ENCODE results near the gene CDH11. TPM values are rescaled to one million over a fixed set of nuclear protein-coding genes. Genes with fewer than 3 reads are reported as not detected.

The CDH11 gene
- total RNA-seq, 2 experiments from 2014 or later = not detected

DNA sequence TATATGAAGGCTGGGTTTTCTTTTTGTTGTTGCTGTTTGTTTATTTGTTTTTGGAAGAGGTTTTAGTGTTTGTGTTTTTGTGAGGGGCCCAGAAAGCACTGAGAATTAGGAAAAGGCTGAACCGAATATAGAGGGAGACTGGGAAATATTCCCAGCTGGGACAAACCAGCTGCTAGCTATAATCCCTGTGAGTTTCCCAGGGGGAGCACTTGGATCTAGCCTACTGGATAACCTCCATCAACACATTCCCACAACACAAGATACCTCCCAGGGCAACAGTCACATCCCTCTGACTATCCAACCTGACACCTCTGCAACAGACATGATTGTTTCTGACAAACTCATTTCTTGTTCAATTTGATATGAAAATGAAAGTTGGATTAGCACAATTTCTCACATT lies 16.7 kb downstream of the CDH11 start:
- Mint-ChIP-seq H3K4me3 (no peak overlapping the region), H3K9me3 (peaks cover 2% of the 10 kb centered on the region), H3K27me3 (no peaks in the 10 kb centered on the region), H3K36me3 (no peaks in the 10 kb centered on the region), H3K4me1 (no peaks in the 10 kb centered on the region), H3K27ac (no peak overlapping the region)
- ATAC-seq (ENCODE audit: low read depth) (no peak), DNase-seq (no peak)
- POLR2A ChIA-PET = no interaction called here

DNA sequence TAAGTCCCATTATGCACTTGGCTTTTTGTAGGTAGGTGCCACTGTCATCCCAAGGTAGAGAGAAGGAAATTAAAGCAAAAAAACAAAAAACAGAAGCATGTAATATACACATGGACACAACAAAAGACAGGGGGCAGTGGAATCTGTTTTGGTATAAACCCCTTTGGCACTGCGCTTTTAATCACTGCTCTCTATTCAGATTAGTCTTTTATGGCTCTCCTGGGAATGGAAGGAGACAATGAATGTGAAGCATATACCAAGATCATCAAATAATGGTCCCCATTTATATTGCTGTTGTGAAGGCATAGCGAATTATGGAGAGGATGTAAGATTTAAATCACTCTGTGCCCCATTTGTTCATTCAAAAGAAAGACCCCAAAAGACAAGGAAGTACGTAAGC lies 17.4 kb downstream of the CDH11 start:
- H3K36me3 Mint-ChIP-seq = no peaks in the 10 kb centered on the region
- DNase-seq (no peak), ATAC-seq (ENCODE audit: low read depth) (no peak)
- no peaks in the 10 kb centered on the region for H3K4me1 Mint-ChIP-seq
- no peak overlapping the region for H3K27ac Mint-ChIP-seq
- H3K4me3 Mint-ChIP-seq = no peak overlapping the region
- H3K9me3 Mint-ChIP-seq = peaks cover 3% of the 10 kb centered on the region
- POLR2A ChIA-PET = no interaction called here
- no peaks in the 10 kb centered on the region for H3K27me3 Mint-ChIP-seq

DNA sequence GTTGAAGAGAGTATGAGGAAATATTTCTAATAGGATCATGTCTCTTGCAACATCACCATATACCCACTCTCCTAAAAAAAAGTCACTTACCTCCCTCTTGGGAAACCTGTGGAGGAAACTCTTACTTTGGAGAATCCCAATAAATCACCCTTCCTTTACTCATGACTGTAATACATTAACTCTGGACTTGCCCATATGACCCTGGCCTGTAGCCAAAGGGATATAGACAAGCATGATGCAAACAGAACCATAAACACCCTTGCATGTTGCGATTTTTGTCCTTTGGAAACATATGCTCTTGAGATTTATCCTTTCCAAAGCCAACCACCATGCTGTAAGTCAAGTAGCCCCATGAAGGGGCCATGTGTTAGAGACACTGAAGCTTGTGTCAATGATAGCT lies 19.5 kb downstream of the CDH11 start:
- DNase-seq (no peak), ATAC-seq (ENCODE audit: low read depth) (no peak)
- POLR2A ChIA-PET = no interaction called here
- no peaks in the 10 kb centered on the region for H3K36me3 Mint-ChIP-seq
- H3K4me1 Mint-ChIP-seq = no peaks in the 10 kb centered on the region
- no peaks in the 10 kb centered on the region for H3K27me3 Mint-ChIP-seq
- H3K27ac Mint-ChIP-seq = no peak overlapping the region
- H3K4me3 Mint-ChIP-seq = no peak overlapping the region
- H3K9me3 Mint-ChIP-seq = peaks cover 3% of the 10 kb centered on the region

DNA sequence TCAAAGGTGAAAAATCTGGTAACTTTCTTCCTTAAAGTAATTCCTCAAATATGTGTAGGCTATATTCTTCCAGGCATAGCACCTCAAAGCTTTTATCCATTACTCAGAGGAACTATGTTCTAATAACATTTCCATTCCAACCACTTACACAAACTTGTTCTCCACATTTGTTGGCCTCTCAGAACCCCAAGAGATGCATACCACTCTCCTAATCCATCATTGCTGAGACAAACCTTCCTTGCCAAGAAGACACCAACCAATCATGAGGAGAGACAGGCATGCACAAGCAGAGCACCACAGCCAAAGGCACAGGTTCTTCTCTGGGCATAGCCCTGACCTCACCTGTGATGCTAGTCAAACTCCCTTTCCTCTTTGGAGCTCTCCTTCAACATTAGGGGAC lies 20.9 kb downstream of the CDH11 start:
- Mint-ChIP-seq H3K4me3 (no peak overlapping the region), H3K27ac (no peak overlapping the region), H3K36me3 (no peaks in the 10 kb centered on the region), H3K27me3 (no peaks in the 10 kb centered on the region), H3K4me1 (no peaks in the 10 kb centered on the region), H3K9me3 (peaks cover 3% of the 10 kb centered on the region)
- DNase-seq (no peak), ATAC-seq (ENCODE audit: low read depth) (no peak)
- POLR2A ChIA-PET = no interaction called here

DNA sequence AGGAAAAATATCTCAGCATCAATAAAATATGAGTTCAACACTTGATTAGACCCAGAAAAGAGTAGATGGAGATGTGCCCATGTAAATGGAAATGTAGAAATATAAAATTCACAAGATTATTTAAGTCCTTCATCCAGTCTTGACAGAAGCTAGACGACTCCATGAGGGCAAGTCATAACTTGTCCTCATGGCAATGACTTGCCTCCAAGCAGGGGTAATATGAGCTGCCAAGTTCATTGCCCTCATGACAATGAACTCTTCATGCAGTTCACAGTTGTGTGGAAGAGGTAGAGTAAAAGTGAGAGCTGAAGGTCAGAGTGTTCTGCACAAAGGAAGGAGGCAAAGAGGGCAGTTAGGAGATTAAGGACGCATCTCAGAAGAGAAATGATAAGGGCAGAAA lies 22.3 kb downstream of the CDH11 start:
- no peaks in the 10 kb centered on the region for H3K4me1 Mint-ChIP-seq
- H3K4me3 Mint-ChIP-seq = no peak overlapping the region
- POLR2A ChIA-PET = no interaction called here
- no peaks in the 10 kb centered on the region for H3K27me3 Mint-ChIP-seq
- DNase-seq (no peak), ATAC-seq (ENCODE audit: low read depth) (no peak)
- H3K27ac Mint-ChIP-seq = no peak overlapping the region
- peaks cover 3% of the 10 kb centered on the region for H3K9me3 Mint-ChIP-seq
- no peaks in the 10 kb centered on the region for H3K36me3 Mint-ChIP-seq

DNA sequence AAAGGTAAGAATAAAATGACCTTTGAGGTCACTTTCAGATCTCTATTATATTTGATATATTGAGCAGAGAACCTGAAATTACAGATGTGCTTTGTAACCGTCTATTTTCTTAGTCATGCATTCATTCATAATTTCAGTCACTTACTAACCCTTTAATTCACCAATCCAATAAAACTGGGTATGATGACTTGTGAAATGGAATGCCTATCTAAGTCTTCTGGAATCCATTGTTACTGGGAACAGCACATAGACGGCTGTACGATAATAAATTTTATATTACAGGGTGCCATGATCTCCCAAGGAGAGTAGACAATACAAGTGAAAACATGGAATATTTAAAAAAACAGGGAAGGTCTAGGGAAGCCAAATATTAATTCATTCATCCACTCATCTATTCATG lies 22.9 kb downstream of the CDH11 start:
- Mint-ChIP-seq H3K4me3 (no peak overlapping the region), H3K36me3 (no peaks in the 10 kb centered on the region), H3K27ac (no peak overlapping the region), H3K9me3 (peaks cover 3% of the 10 kb centered on the region), H3K27me3 (no peaks in the 10 kb centered on the region), H3K4me1 (no peaks in the 10 kb centered on the region)
- no peak for ATAC-seq (ENCODE audit: low read depth)
- DNase-seq = no peak
- POLR2A ChIA-PET = no interaction called here

DNA sequence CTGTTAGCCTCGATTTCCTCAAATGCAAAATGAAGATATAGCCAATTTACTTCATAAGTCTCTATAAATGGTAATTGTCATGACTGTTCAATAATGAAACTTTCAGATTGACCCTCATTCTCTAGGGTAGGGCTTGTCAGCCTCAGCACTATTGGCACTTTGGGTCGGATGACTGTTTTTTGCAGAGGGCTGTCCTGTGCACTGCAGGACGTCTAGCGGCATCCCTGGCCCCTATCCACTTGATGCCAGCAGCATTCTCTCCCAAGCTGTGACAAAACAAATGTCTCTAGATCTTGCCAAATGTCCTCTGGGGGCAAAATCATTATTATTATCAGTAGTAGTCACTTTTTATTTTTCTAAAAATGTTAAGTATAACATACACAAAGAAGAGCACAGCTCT lies 24.6 kb downstream of the CDH11 start:
- no peak for DNase-seq
- peaks cover 3% of the 10 kb centered on the region for H3K9me3 Mint-ChIP-seq

DNA sequence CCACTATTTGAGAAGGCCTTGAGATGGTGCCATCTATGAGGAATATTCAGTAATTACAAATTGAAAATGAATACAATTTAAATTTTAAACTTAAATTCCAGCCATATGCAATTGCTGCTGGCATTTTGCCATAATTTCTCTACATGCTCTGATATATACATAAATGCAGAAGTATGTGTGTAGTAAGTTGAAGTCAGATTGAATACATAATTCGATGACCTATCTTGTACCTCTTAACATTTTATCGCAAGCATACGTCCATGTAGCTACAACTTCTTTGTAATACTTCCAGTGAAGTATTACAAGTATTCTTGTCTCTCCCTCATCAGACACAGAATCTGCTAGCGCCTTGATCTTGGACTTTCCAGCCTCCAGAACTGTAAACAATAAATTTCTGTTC lies 26.0 kb downstream of the CDH11 start:
- POLR2A ChIA-PET = no interaction called here
- DNase-seq (no peak), ATAC-seq (ENCODE audit: low read depth) (no peak)
- Mint-ChIP-seq H3K4me1 (no peaks in the 10 kb centered on the region), H3K27ac (no peak overlapping the region), H3K9me3 (peaks cover 2% of the 10 kb centered on the region), H3K4me3 (no peak overlapping the region), H3K27me3 (no peaks in the 10 kb centered on the region), H3K36me3 (no peaks in the 10 kb centered on the region)

More for the DNA sequence above, 24.6 kb downstream of the CDH11 start:
- H3K36me3 Mint-ChIP-seq = no peaks in the 10 kb centered on the region
- no peak for ATAC-seq (ENCODE audit: low read depth)
- POLR2A ChIA-PET = no interaction called here
- no peaks in the 10 kb centered on the region for H3K4me1 Mint-ChIP-seq
- H3K27ac Mint-ChIP-seq = no peak overlapping the region
- no peak overlapping the region for H3K4me3 Mint-ChIP-seq
- no peaks in the 10 kb centered on the region for H3K27me3 Mint-ChIP-seq

DNA sequence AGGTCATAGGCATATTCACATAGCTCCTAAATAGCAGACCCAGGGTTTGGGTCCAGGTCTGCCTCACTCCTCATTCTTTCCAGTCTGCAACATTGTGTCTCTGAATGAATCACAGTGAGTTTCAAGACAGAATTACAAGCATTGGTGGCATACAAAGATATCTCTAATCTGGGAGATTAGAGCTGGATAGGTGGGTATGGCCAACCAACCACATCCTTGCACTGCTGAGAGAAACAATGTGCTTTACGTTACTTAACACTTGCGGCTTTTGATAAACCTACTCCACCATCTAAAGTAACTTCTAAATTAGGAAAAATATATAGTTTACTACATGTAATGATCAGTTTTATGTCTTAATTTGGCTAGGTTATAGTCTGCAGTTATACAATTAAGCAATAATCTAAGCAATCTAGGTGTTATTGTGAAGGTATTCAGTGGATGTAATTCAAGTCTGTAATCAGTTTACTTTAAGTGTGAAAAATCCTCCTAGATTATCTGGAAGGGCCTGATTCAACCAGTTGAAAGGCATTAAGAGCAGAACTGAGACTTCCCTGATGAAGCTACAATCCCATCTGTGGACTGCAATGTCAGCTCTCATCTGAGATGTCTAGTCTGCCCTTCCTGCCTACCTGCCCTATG lies 26.7 kb downstream of the CDH11 start:
- no peaks in the 10 kb centered on the region for H3K36me3 Mint-ChIP-seq
- POLR2A ChIA-PET = no interaction called here
- peaks cover 2% of the 10 kb centered on the region for H3K9me3 Mint-ChIP-seq
- no peak overlapping the region for H3K27ac Mint-ChIP-seq
- DNase-seq (no peak), ATAC-seq (ENCODE audit: low read depth) (no peak)
- no peaks in the 10 kb centered on the region for H3K4me1 Mint-ChIP-seq
- H3K4me3 Mint-ChIP-seq = no peak overlapping the region
- H3K27me3 Mint-ChIP-seq = no peaks in the 10 kb centered on the region

DNA sequence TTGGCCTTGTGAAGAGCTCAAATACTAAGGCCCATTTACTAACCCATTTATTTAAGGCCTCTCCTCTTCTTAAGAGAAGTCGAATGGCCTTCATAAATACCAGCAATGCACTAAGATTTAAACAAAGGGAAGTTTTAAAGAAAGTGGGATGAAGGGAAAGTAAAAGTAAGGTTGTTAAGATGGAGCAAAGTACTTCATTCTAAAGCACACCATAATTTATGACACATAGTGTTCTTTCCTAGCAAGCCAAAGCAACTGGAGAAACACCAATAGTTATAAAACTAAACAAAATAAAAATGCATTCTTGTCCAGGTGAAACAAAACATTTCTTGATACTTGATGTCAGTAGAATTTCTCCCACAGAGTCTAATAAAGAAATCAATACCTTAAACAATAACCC lies 27.9 kb downstream of the CDH11 start:
- DNase-seq (no peak), ATAC-seq (ENCODE audit: low read depth) (no peak)
- H3K4me1 Mint-ChIP-seq = no peaks in the 10 kb centered on the region
- POLR2A ChIA-PET = no interaction called here
- no peaks in the 10 kb centered on the region for H3K9me3 Mint-ChIP-seq
- H3K36me3 Mint-ChIP-seq = no peaks in the 10 kb centered on the region
- no peak overlapping the region for H3K27ac Mint-ChIP-seq
- H3K27me3 Mint-ChIP-seq = no peaks in the 10 kb centered on the region
- no peak overlapping the region for H3K4me3 Mint-ChIP-seq

DNA sequence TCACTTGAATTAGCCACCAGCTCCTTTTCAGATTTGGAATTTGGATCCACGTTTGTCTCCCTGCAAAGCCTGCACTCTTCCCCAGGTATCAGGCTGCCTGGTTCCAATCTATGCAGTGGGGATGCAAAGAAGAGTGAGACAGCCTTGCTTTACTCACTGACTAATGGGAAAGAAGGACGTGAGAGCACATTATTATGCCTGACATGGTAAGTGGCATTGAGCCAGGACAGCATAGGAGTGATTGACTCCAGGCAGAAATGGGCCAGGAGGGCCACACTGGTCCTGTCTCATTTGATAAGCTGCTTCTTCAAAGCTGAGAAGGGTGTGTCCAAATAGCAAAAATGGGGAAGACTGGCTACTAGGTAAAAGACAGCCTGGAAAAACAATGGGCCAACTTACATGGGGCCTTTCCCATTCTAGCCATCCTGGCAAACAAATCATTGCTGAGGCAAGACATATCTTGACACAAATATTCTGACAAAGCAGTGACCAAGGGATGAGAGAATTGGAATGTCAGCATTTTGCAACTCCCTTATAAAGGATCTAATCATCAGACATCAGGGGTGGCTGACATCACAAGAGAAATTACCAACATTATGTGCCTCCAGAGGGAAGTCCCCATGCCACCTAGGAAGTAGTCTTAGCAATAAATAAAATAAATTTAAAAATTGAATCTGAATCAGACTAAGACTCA lies 38.6 kb downstream of the CDH11 start:
- H3K9me3 Mint-ChIP-seq = peaks cover 1% of the 10 kb centered on the region
- no peaks in the 10 kb centered on the region for H3K27me3 Mint-ChIP-seq

DNA sequence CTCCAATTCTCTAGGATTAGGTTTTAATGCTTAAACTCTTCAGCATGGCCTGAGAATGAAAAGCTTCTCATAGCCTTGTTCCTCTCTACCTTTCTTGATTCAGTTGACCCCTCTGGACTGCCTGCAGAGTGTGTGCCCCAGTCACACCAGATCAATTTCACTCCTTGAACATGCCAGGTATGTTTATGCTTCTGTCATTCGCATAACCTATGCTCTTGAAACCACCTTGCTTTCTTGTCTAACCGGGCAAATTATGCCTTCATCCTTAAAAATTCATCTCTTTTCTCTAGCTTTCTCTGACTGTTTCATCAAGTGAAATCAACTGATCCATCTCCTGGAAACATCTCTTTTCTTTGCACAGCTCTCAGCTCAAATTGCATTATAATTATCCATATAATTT lies 42.3 kb downstream of the CDH11 start:
- Mint-ChIP-seq H3K9me3 (peaks cover 4% of the 10 kb centered on the region), H3K4me1 (no peaks in the 10 kb centered on the region), H3K27me3 (no peaks in the 10 kb centered on the region), H3K4me3 (no peak overlapping the region), H3K27ac (no peak overlapping the region), H3K36me3 (no peaks in the 10 kb centered on the region)
- ATAC-seq (ENCODE audit: low read depth) (no peak), DNase-seq (no peak)
- POLR2A ChIA-PET = no interaction called here

More for the DNA sequence above, 38.6 kb downstream of the CDH11 start:
- H3K36me3 Mint-ChIP-seq = no peaks in the 10 kb centered on the region
- H3K27ac Mint-ChIP-seq = no peak overlapping the region
- no peaks in the 10 kb centered on the region for H3K4me1 Mint-ChIP-seq
- H3K4me3 Mint-ChIP-seq = no peak overlapping the region
- POLR2A ChIA-PET = no interaction called here
- DNase-seq = no peak
- no peak for ATAC-seq (ENCODE audit: low read depth)

DNA sequence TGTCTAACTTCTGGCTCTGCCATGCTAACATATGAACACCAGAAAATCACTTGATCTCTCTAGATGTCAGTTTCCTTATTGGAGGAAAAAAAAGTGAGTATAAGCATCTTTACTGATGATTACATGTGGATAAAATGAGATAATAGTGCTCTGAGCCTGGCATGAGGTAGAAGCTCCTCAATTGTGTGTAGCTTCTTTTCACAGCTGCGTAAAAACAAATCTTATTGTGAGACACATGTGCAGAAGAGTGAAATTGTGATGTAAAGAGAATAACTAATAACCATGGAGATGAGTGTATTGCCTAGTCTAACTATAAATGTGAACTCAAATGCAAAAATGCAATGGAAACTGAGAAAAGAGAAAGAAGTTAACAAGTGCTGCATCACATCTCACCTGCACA lies 44.7 kb downstream of the CDH11 start:
- peaks cover 4% of the 10 kb centered on the region for H3K9me3 Mint-ChIP-seq
- no peak for ATAC-seq (ENCODE audit: low read depth)
- DNase-seq = no peak
- no peaks in the 10 kb centered on the region for H3K4me1 Mint-ChIP-seq
- H3K36me3 Mint-ChIP-seq = no peaks in the 10 kb centered on the region
- no peak overlapping the region for H3K4me3 Mint-ChIP-seq
- H3K27me3 Mint-ChIP-seq = no peaks in the 10 kb centered on the region
- POLR2A ChIA-PET = no interaction called here
- no peak overlapping the region for H3K27ac Mint-ChIP-seq

DNA sequence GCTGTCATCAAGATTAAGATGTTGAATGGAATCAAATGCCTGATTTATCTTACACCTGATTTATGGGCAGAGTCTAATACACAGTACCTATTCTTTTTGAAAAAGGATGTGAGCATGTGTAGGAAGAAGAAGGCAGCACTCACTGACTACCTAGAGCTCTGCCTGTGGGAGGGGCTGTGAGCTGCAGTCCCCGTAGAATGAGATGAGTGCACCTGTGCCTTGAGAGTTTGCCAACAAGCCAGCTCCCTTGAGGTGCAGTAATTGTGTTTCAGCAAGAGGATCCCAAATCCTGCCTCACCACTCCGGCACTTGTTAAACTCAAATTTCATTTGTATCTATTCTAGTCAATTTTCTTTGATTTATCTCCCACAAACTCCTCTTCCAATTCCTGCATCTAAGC lies 46.0 kb downstream of the CDH11 start:
- H3K27me3 Mint-ChIP-seq = no peaks in the 10 kb centered on the region
- no peaks in the 10 kb centered on the region for H3K4me1 Mint-ChIP-seq
- H3K4me3 Mint-ChIP-seq = no peak overlapping the region
- no peak for ATAC-seq (ENCODE audit: low read depth)
- POLR2A ChIA-PET = no interaction called here
- peaks cover 3% of the 10 kb centered on the region for H3K9me3 Mint-ChIP-seq
- no peak overlapping the region for H3K27ac Mint-ChIP-seq
- DNase-seq = no peak
- no peaks in the 10 kb centered on the region for H3K36me3 Mint-ChIP-seq
